Stimulated activated CD4-positive, alpha-beta T cell treated with anti-CD3 and anti-CD28 coated beads, TNF-alpha, amount 100 ng/mL, for 4 hours (primary cell): ENCODE data around the gene PIAS1.
"Not testable (repeated sequence)": the region's sequence is repeated elsewhere in the genome, so short reads cannot be mapped to it uniquely, and the experiment has no call there.

Experiments used
- DNase-seq, 3 experiments: peaks; one replicate each; pipeline ENCODE4 v3.0.0-alpha.2; 2020; ENCODE audit warnings: low read depth in 3 of 3

The PIAS1 gene

DNA sequence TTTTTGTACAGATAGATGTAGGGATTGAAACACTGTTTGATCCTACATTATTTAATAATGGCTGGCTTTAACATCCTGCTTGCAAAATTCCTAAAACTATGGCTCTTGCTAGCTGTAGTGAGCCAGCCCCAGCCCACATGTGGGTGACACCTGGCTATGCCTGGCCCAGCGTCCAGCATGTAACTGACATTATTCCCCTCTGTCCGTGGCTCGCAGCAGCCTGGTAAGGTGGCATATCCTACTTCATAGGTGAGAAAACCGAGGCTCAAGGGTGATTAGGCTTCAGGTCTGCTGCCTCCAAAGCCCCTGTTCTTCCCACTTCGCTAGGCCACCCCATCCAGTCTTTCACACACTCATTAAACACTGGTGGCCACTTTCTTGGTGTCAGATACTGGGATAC lies 149.4 kb downstream of the PIAS1 start:
- no peak for DNase-seq

GRCh38 chr15:68203956-68204355 lies 149.8 kb downstream of the PIAS1 start:
- no peak for DNase-seq

DNA sequence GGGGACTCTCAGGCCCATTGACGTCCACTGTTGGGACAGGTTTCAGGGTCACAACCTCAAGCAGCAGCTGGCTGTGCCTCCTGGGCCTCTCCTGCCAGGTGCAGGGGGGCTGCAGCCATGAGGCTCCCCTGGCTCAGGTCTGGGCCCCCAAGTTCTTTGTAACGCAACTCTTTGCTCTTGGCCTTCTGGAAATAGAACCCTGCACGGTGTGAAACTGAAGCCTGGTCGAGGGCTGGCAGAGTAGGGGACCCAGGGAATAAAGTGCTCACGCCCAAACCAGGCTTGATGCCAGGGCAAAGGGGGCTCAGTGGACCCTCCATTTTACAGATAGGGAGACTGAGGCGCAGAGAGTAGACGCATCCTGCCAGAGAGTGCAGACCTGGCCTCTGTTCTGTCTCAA lies 150.2 kb downstream of the PIAS1 start:
- DNase-seq = no peak

GRCh38 chr15:68204776-68205557 lies 150.9 kb downstream of the PIAS1 start, which contains the start of gene CALML4:
TSS of gene CALML4 (minus strand) at chr15:68205332. CDS start at chr15:68205247, 85 bp downstream.
- DNase-seq = no peak

- DNase-seq = no peak
Measured at GRCh38 chr15:68205558-68205944, 151.4 kb downstream of the PIAS1 start.

- DNase-seq = no peak
Measured at GRCh38 chr15:68205954-68206539, 151.9 kb downstream of the PIAS1 start.

GRCh38 chr15:68206711-68207151 lies 152.6 kb downstream of the PIAS1 start:
- no peak for DNase-seq

- DNase-seq = no peak
Measured at GRCh38 chr15:68207176-68207935, 153.2 kb downstream of the PIAS1 start.

DNA sequence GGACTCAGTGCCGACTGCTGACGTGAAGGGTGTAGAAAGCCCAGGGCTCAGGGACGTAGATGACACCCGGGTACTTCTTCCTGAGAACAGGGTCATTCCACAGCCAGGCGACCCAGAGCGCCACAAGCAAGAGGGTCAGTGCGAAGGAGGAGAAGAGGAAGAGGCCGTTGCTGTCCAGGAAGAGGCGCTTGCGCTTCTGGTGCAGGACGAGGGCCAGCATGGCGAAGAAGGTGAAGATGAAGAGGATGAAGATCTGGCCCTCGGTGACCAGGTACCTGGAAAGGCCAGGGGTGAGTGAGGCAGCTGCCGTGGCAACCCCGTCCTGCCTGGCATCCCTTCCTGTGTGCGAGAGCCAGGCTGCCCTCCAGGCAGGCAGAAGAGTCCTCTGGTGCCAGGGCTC lies 154.0 kb downstream of the PIAS1 start:
- no peak for DNase-seq

DNA sequence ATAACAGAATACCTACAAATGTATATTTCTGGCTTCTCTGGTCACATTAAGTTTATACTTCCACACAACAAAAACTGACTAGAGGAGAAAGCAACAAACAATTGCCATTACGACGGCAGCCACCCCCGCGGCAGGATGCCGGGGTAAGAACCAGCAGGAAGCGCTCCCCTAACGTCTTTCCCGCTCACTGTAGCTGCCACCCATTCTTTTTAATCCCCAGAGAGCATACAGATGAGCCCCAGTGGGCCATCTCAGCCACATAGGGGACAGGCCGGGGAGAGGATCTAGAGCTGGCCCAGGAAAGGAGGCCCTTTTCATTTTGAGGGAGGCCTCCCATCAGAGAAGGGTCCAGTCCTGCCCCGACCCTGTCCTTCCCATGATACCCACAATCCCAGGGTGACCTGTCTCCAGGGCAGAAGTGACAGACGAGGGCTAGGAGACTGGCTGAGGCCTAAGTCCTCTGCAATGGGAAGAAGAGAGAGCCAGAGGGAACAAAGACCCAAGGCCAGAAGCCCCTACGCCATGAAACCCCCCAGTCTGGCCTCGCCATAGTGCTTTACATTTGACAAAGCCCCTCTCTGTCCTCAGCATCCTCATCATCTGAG lies 154.6 kb downstream of the PIAS1 start:
- no peak for DNase-seq

DNA sequence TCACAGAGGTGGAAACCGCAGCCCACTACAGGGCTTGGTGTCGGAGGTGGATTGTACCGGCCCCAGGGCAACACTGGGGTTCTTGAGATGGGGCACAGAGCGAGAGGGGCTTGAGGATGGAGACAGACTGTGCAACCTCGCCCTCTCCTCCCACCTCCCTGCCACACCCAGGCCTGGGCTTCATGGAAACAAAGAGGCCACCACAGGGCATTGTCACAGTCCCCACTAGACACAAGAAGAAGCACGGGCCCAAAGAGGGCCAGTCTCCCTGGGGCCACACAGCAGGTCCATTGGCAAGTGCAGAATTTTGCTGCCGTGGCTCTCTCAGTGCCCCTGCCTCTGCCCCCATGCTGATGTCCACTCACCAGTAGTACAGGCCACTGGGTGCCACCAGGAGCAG lies 155.2 kb downstream of the PIAS1 start:
- no peak for DNase-seq

DNA sequence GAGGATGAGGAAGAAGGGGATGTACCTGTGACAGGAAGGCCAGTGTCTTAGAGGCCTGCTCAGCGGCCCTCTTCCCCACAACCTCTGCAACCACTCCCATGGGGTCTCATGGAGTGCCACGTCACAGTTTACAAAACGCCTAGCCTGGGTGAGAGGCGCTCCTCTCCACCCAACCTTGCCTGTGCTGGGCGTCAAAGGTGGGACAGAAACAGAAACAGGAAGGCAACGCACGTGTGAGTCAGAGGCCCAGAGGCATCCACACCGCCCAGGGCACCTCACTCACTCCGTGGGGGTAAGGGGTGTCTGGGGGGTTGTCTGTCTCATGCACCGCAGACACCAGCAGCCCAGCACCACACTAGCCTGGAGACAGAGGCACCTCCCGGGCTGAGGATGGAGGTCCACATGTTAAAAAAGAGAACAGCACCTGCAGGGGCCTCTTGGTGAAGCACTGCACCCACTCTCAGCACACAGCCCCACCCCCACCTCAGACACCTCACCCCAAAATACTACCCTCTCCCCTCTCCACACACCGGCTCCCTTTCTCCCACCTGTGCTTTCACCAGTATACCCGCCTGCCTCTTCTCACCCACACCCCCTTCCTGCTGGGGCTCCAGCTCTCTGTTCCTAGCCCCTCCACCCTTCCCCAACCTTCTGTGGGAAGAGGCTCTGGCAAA lies 155.8 kb downstream of the PIAS1 start:
- peak in 1 of 3 experiments; percentile 34 for DNase-seq

DNA sequence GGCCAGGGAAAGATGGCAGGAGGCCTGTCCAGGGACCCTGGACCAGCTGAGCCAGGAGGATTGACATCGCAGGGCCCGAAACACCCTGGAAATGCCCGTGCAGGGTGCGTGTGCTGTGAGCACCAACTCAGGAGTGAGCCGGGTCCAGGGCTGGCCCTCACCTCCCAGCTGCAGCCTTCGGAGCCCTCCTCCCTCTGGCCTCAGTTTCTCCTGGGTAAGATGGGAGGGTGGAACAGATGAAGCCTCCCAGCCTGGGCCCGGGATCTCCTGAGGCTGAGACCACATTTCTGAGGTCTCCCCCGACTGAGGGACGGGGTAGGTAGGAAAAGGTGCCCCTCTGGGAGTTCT lies 156.3 kb downstream of the PIAS1 start:
- no peak for DNase-seq

DNA sequence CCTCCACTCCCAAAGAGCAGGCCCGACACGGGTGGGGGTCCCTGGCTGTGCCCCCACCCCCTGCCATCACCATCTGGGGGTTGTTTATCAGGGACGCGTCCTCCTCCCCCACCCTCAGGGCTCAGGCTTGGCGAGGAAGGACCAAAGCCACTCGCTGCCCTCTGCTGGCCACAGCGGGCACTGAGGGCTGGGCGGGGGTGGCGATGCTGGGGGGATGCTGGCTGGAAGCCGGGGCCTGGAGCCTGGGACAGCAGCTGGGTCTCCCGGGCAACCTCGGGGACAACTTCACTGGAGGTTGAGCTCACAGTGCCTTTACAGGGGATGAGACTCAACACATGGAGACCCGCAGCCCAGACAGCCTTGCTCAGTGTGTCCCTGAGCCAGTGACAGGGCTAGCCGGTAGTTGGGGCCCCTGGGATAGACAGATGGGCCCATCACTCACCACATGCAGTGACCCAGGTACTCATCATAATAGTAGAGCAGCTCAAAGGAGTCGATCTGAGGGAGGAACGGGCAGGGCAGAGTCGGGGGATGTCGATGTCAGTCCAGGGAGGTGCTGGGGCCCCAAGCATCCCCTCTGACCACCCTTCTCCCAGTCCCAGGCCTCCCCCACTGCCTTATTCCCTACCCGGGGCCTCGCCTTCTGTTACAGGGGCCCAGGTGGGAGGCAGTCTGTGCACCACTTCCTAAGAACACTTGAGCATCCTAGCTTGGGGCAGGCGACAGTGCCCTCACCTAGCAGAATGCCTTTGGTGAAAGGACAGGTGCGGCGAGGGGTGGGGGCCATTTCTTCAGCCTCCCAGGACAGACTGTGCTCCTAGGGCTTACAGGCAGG lies 156.9 kb downstream of the PIAS1 start:
- peak in 1 of 3 experiments; percentile 24 for DNase-seq

- DNase-seq = no peak
Measured at GRCh38 chr15:68211656-68212320, 157.7 kb downstream of the PIAS1 start.

DNA sequence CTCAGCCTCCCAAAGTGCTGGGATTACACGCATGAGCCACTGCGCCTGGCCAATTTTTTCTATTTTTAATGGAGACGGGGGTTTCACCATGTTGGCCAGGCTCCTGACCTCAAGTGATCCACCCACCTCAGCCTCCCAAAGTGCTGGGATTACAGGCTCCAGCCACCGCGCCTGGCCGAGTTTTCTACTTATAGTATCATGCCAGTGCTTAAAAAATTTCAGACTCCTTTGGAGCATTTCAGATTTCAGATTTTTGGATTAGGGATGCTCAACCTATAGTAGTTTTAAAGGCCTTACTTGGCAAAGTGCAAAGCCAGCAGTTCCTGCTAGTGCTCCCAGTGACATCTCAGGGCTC lies 159.4 kb downstream of the PIAS1 start:
- DNase-seq = not testable (repeated sequence)

- no peak for DNase-seq
Measured at GRCh38 chr15:68213991-68214837, 160.1 kb downstream of the PIAS1 start.

DNA sequence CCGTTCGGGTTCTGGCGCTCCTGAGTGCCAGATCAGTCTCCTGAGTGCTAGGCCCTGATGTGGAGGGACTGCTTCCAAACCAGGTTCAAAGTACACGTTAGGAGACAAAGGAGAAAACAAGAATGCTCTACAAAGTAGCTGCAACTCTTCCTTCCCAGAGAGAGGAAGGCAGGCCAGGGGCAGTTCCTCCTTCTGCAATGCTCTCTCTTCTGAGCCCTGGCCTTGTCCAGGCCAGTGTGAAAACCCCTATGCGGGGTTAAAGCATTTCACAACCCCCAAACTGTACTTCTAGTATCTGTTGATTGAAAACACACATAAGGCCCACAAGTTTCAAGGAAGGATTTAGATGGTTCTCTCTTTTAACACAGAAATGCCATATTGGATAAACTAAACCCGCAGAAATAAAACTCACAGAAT lies 160.7 kb downstream of the PIAS1 start:
- no peak for DNase-seq

DNA sequence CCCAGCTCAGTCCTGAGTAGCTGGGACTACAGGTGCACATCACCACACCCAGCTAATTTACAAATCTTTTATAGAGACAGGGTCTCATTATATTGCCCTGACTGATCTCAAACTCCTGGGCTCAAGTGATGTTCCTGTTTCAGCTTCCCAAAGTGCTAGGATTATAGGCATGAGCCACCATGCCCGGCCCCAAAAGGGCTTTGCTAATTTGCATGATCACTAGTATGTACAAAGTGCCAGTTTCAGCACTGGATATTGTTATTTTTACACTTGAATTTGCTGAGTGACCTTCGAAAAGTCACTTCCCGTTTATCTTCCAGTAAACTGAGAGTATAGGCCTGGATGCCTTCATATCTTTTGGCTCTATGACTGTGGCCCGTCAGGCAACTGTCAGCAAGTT lies 163.2 kb downstream of the PIAS1 start:
- no peak for DNase-seq
